Natural killer cell (primary cell): Measurements from ENCODE around the gene BCL2L11. TPM values are rescaled to one million over a fixed set of nuclear protein-coding genes. Genes with fewer than 3 reads are reported as not detected.

ENCODE experiments used
- ATAC-seq, 3 donors: fragments of 150-1000 bp in 2 of 3; fragments of 200-7000 bp in 1 of 3; cut with Tn5 transposase; 1 replicate in 1 of 3; 2 replicates in 2 of 3; pipeline ENCODE4 v1.10.0; 2021; ENCODE audit warnings: mild to moderate bottlenecking in 2 of 3, moderate library complexity in 2 of 3
- DNase-seq, 2 donors: peaks; one replicate each; pipeline versions ENCODE4 v3.0.0 to v3.0.0-alpha.2; 2013 to 2021; ENCODE audit warnings: mixed read lengths in 1 of 2
- H3K27ac ChIP-seq: one replicate; pipeline ENCODE4 v1.5.1; 2013; ENCODE audit warnings: mild to moderate bottlenecking, low read length
- H3K27me3 ChIP-seq: one replicate; pipeline ENCODE4 v1.6.1; 2013; ENCODE audit warnings: low read length; ENCODE audit not compliant: control insufficient read depth, insufficient read depth
- H3K36me3 ChIP-seq: one replicate; pipeline ENCODE4 v1.6.1; 2013; ENCODE audit warnings: low read length; ENCODE audit not compliant: control insufficient read depth, insufficient read depth
- H3K4me1 ChIP-seq: one replicate; pipeline ENCODE4 v1.6.1; 2013; ENCODE audit warnings: low read length; ENCODE audit not compliant: control insufficient read depth, insufficient read depth
- H3K4me3 ChIP-seq: one replicate; pipeline ENCODE4 v1.5.1; 2013; ENCODE audit warnings: low read length
- H3K9me3 ChIP-seq: one replicate; pipeline ENCODE4 v1.6.1; 2013; ENCODE audit warnings: low read length; ENCODE audit not compliant: control insufficient read depth, insufficient read depth
- H3K27ac Mint-ChIP-seq, 2 donors: one replicate each; pipeline ENCODE4 v1.8.0; 2022; ENCODE audit warnings: mild to moderate bottlenecking in 2 of 2, mixed read lengths in 2 of 2, moderate library complexity in 1 of 2
- H3K27me3 Mint-ChIP-seq, 2 donors: one replicate each; pipeline ENCODE4 v1.8.0; 2022; ENCODE audit warnings: low read depth in 2 of 2, mixed read lengths in 2 of 2
- H3K36me3 Mint-ChIP-seq: one replicate; pipeline ENCODE4 v1.8.0; 2022; ENCODE audit warnings: mixed read lengths
- H3K4me1 Mint-ChIP-seq, 2 donors: one replicate each; pipeline ENCODE4 v1.8.0; 2022; ENCODE audit warnings: mixed read lengths in 2 of 2
- H3K4me3 Mint-ChIP-seq: one replicate; pipeline ENCODE4 v1.8.0; 2022; ENCODE audit warnings: mild to moderate bottlenecking, moderate library complexity, mixed read lengths
- H3K9me3 Mint-ChIP-seq, 2 donors: one replicate each; pipeline ENCODE4 v1.8.0; 2022; ENCODE audit warnings: mixed read lengths in 2 of 2
- WGBS: methylation state at CpG from one replicate; pipeline ENCODE4 v1.1.7; 2013; ENCODE audit warnings: missing lambda C conversion rate; ENCODE audit not compliant: insufficient coverage; 5-methylcytosine and 5-hydroxymethylcytosine counted together
- intact Hi-C: fragments of 100-400 bp; cut with micrococcal nuclease; formaldehyde crosslinking; loops from one replicate; pipeline ENCODE4 v1.14.2; 2022
- total RNA-seq, 4 donors: library from RNA; stranded (reverse); fragments of 120-200 nt in 1 of 4; gene quantifications; one replicate each; pipeline versions ENCODE4 v1.2.3 to v1.2.4, GENCODE V29; 2013 to 2022
- TF ChIP-seq, protein P1 (sequence below): fragments of 200-600 bp; IDR thresholded peaks from one replicate; pipeline ENCODE4 v1.8.0; 2022; ENCODE audit warnings: antibody characterized with exemption

BCL2L11 gene
- total RNA-seq, 3 donors from 2014 or later (not counting 1 experiment from before 2014, with no cell fraction given), result 27.4 to 56.9 (median 39.9) TPM

DNA sequence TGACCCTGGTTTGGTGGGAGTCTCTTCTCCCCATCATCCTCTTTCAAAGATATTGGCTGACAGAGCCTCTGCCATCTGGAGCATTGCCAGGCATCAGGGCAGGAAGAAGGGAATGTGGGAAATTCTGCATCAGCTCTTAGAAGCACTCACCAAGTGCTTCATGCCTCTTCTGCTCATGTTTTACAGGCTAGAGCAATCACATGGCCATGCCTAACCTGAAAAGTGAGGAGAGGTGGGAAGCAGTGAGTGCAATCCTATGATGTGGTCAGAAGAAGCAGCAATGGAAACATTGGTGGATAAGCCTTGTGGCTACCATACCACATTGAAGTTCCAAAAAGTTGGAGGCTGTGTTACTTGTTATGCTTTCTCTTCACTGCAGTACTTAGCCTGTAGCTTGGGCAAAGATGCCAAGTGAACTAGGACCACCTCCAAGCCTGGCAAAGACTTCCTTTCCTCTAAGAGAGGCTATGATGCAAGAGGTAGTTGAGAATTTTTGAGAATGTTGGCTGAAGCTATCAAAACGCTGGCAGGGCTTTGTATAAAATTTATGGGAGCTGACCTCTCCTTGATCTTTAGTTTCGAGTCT is 64.1 kb downstream of the BCL2L11 start:
- intact Hi-C loops, result no loop called here
- no peak overlapping the region for H3K4me3 Mint-ChIP-seq
- no peaks in the 10 kb centered on the region for H3K27me3 ChIP-seq
- H3K4me3 ChIP-seq, result no peak overlapping the region
- ATAC-seq (no peak), DNase-seq (no peak)
- TF ChIP-seq, protein P1, sequence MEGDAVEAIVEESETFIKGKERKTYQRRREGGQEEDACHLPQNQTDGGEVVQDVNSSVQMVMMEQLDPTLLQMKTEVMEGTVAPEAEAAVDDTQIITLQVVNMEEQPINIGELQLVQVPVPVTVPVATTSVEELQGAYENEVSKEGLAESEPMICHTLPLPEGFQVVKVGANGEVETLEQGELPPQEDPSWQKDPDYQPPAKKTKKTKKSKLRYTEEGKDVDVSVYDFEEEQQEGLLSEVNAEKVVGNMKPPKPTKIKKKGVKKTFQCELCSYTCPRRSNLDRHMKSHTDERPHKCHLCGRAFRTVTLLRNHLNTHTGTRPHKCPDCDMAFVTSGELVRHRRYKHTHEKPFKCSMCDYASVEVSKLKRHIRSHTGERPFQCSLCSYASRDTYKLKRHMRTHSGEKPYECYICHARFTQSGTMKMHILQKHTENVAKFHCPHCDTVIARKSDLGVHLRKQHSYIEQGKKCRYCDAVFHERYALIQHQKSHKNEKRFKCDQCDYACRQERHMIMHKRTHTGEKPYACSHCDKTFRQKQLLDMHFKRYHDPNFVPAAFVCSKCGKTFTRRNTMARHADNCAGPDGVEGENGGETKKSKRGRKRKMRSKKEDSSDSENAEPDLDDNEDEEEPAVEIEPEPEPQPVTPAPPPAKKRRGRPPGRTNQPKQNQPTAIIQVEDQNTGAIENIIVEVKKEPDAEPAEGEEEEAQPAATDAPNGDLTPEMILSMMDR, result no peak
- H3K27me3 Mint-ChIP-seq, result peaks cover 0 to 5% of the 10 kb centered on the region in 2 donors
- H3K9me3 ChIP-seq, result no peaks in the 10 kb centered on the region
- no peaks in the 10 kb centered on the region for H3K36me3 Mint-ChIP-seq
- no peaks in the 10 kb centered on the region for H3K9me3 Mint-ChIP-seq
- 80% methylated on average over 1 of the region's 2 CpGs for WGBS
- H3K4me1 ChIP-seq, result no peaks in the 10 kb centered on the region
- H3K27ac ChIP-seq, result no peak overlapping the region
- H3K36me3 ChIP-seq, result no peaks in the 10 kb centered on the region
- H3K27ac Mint-ChIP-seq, result no peak overlapping the region
- H3K4me1 Mint-ChIP-seq, result no peaks in the 10 kb centered on the region

DNA sequence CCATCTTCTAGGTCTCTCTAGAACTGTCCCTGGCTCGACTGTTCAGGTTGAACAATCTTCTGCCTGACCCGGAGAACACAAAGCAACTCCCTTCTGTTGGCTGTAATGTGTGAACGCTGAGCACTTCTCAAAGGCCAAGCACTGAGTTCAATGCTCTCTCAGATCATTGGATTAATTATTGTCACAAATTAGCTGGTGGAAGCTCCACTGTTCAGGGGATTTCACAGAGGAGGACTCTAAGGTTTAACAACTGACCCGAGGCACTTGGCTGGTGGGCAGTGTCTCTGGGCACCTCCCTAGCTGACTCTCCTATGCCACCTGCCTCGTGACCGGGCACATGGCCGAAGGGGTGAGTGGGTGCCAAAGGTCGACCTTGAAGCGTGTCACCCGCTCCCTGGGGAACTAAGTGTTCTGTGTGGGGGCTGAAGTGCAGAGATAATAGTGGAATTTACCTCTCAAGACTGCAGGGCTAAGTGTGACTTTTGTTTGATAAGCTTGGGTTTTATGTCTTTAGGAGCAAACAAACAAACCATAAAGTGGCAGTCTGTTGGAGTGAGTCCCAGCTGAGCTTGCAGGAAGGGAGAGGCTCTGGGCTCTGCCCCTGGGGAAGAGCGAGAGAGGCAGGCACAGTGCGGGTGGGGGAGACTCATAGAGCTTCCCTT is 64.8 kb downstream of the BCL2L11 start:
- Histone ChIP-seq H3K36me3 (no peaks in the 10 kb centered on the region), H3K27ac (no peak overlapping the region), H3K9me3 (no peaks in the 10 kb centered on the region), H3K4me1 (no peaks in the 10 kb centered on the region), H3K27me3 (no peaks in the 10 kb centered on the region), H3K4me3 (no peak overlapping the region)
- TF ChIP-seq, protein P1, result no peak
- H3K36me3 Mint-ChIP-seq, result no peaks in the 10 kb centered on the region
- intact Hi-C loops, result no loop called here
- no peaks in the 10 kb centered on the region for H3K4me1 Mint-ChIP-seq
- peaks cover 0 to 5% of the 10 kb centered on the region in 2 donors for H3K27me3 Mint-ChIP-seq
- no peak overlapping the region for H3K4me3 Mint-ChIP-seq
- no peak for DNase-seq
- ATAC-seq, result no peak
- no peak overlapping the region for H3K27ac Mint-ChIP-seq
- WGBS, result 85% methylated on average over 11 of the region's 12 CpGs
- no peaks in the 10 kb centered on the region for H3K9me3 Mint-ChIP-seq

DNA sequence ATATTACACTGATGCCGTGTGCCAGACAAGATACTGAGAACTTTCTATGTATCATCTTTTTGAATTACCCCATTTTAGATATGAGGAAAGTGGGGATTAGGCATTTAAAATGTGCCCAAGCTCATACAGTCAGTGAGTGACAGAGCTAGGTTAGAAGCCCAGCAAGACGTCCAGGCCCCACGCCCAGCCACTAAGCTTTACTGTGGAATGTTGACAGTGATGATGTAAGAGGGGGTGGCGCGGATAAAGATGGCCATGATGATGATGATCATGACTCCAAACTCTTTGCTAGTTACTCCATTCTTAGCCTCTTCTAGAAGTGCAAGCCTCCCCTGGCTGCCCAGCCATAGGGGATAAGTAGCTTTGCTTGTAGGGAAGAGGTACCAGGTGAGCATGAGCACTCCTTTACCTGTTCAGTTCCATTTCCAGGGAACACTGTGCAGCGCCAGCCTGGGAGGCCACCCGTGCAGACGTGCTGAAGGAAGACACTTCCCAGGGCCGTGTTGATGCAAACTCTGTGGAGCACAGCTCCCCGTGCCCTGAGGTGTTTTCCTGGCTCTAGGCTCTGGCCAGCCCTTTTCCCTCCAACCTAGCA is 65.5 kb downstream of the BCL2L11 start:
- TF ChIP-seq, protein P1, result no peak
- DNase-seq, result no peak
- intact Hi-C loops, result no loop called here

More for the DNA sequence above, 65.5 kb downstream of the BCL2L11 start:
- H3K27me3 ChIP-seq, result no peaks in the 10 kb centered on the region
- H3K27ac ChIP-seq, result no peak overlapping the region
- no peaks in the 10 kb centered on the region for H3K4me1 ChIP-seq
- H3K4me3 ChIP-seq, result no peak overlapping the region
- WGBS, result 92% methylated on average over 9 of the region's 10 CpGs
- no peaks in the 10 kb centered on the region for H3K36me3 ChIP-seq
- Mint-ChIP-seq H3K27ac (no peak overlapping the region), H3K27me3 (peaks cover 0 to 5% of the 10 kb centered on the region in 2 donors), H3K36me3 (no peaks in the 10 kb centered on the region), H3K4me1 (no peaks in the 10 kb centered on the region), H3K9me3 (no peaks in the 10 kb centered on the region), H3K4me3 (no peak overlapping the region)
- H3K9me3 ChIP-seq, result no peaks in the 10 kb centered on the region
- ATAC-seq, result no peak
